GM18507 (cell line): ENCODE results near the gene SWSAP1.
"Not testable (repeated sequence)": the region's sequence is repeated elsewhere in the genome, so short reads cannot be mapped to it uniquely, and the experiment has no call there.

Experiments
- DNase-seq: peaks from one replicate; pipeline ENCODE4 v3.0.0; 2011; ENCODE audit warnings: low read depth; ENCODE audit not compliant: insufficient read length; ENCODE audit errors: extremely low spot score
- FAIRE-seq: peaks from 2 replicates; lab custom pipeline; 2011; peaks lifted over from hg19 to GRCh38; lab: Jason Lieb, UNC

Gene SWSAP1, protein sequence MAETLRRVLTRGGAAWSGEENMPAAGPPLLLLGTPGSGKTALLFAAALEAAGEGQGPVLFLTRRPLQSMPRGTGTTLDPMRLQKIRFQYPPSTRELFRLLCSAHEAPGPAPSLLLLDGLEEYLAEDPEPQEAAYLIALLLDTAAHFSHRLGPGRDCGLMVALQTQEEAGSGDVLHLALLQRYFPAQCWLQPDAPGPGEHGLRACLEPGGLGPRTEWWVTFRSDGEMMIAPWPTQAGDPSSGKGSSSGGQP

DNA sequence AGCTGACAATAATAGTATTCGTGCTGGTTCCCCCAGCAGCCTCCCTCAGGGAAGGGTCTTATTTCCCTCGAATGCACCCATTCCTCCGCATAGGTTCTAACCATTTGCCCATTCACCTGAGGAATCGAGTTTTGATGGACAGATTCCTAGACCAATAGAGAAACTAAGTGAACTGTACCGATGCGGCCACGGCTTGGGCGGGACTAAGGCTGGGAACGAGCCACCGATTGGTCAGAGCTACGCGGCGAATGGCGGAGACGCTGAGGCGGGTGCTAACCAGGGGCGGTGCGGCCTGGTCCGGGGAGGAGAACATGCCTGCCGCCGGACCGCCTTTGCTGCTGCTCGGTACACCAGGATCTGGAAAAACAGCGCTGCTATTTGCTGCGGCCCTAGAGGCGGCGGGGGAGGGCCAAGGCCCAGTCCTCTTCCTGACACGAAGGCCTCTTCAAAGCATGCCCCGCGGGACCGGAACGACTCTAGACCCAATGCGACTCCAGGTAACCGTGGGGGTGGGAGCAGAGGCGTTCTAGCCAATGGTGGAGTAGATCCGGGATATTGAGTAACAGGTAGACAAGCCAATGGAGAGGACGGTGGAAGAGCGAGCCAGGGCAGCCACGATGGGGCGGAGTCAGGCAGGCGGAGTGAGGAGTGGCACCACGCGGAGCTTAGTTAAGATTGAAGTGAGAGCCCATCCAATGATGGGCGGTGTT, at the start of gene SWSAP1:
Gene SWSAP1, plus strand, starts transcription at position 234 of the 710 bp plus-strand sequence. Its CDS starts 15 bp downstream, at position 249.
- FAIRE-seq (peak; percentile 99), DNase-seq (peak; percentile 92)

DNA sequence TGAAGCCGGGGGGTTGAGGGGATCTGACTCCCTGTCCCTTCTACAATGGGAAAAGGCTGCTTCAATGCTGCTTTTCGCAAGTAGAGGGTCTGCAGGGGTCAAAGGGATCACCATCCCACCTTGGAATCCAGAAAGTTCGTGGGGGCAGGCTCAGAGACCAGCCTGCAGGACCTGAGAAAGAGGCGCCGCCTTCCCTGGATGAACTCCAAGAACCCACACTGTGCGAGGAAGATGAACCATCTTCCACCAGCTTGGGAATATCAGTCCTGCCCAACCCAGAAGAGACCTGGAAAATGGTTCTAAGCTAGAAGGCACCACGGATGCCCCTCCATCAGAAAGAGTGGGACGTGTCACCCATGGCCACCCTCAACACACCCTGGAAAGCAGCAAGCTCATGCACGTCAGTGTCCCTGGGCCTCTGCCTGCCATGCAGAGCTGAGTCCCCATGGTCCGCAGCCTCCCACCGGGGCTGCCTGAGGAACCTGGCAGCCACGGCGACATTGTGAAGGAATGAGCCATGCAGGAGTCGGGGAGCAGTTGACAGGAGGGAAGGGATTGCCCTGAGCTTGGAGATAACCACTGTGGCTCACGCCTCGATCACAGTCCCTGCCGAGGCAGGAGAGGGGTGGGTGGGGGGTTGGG, 49.6 kb upstream of the SWSAP1 start:
- DNase-seq (no peak), FAIRE-seq (no peak)

DNA sequence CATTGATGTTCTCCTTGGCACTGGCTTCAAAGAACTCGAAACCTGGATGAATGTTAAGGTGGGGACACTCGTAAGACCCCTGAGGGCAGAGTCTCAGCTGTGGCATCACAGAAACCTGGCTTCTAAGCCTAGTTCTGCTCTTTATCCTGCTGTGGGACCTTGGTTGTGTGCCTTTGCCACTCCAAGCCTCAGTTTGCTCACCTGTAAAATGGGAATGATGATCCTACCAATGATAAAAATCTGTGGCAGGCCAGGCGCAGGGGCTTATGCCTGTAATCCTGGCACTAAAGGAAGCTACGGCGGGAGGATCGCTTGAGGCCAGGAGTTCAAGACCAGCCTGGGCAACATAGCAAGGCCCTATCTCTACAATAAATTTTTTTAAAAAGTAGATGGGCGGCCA, 48.9 kb upstream of the SWSAP1 start:
- FAIRE-seq (no peak), DNase-seq (no peak)

DNA sequence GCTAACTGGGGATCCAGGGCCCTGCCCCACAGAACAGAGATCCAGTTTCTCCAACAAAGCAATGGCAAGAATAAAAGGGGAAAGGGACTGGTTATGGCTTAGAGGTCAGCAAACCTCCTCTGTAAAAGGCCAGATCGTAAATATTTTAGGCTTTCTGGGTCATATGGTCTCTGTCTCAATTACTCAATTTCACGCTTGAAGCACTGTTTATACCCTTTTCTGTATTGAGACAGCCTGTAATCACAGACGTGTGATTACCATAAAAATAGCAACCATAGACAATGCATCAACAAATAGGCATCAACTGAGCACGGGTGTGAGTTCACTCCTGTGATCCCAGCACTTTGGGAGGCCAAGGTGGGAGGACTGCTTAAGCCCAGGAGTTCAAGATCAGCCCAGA, 44.3 kb upstream of the SWSAP1 start:
- FAIRE-seq (no peak), DNase-seq (no peak)

DNA sequence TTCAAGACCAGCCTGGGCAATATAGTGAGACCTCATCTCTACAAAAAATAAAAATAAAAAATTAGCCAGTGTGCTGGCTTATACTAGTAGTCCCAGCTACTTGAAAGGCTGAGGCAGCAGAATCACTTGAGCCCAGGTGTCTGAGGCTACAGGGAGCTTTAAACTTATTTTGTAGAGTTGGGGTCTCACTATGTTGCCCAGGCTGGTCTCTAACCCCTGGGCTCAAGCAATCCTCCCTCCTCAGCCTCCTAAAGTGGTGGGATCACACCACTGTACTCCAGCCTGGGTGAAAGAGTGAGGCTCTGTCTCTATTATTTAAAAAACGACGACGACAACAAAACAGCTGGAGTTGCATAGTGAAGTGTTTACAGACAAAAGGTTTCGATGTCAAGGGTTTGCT, 43.0 kb upstream of the SWSAP1 start:
- FAIRE-seq (no peak), DNase-seq (no peak)

DNA sequence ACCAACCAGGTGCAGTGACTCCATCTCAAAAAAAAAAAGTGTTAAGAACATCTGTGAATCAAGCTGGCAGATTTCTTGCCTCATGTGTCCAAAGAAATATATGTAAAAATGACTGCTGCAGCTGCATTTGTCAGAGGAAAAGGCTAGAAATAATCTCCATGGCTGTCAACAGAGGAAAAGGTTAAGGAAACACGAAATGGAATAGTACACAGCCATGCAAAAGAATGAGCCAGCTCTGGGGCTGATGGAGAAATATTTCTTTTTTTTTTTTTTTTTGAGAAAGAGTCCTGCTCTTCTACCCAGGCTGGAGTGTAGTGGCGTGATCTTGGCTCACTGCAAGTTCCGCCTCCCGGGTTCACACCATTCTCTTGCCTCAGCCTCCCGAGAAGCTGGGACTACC, 41.6 kb upstream of the SWSAP1 start:
- no peak for FAIRE-seq
- DNase-seq = no peak

DNA sequence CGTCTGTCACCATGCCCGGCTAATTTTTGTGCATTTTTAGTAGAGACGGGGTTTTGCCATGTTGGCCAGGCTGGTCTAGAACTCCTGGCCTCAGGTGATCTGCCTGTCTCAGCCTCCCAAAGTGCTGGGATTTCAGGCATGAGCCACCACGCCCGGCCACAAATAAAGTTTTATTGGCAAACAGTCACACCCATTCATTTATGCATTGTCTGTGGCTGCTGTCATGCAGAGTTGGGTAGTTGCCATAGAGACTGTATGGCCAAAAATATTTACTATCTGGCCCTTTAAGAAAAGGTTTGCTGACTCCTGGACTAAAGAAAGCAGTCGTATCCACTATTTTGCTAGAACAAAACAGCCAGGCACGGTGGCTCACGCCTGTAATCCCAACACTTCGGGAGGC, 40.6 kb upstream of the SWSAP1 start:
- not testable (repeated sequence) for DNase-seq, FAIRE-seq

DNA sequence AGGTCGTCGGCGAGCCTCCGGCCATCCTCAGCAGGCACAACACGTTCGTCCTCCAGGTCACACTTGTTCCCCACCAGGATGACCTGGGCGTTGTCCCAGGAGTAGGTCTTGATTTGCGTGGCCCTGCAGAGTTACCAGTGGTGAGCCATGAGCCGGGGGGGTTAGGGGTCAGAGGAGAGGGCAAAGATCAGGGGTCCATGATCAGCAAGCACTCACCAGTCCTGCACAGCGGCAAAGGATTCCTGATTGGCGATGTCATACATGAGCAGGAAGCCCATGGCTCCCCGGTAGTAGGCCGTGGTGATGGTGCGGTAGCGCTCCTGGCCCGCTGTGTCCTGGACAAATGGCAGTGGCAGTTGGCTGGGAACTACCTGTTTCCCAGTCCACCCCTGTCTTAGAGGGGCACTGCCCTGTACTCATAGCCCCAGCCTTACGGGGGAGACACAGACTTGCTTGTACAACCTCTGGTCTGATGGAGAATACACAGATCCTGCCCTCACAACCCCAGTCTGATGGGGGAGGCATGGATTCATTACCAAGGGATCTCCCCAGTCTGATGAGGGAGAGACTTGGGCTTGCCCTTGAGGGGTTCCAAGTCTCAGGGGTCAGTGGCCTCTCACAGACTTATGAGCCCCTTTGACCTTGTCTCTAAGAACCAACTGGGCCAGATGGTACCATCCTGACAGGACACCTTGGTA, 38.9 kb upstream of the SWSAP1 start:
- DNase-seq = no peak
- no peak for FAIRE-seq

DNA sequence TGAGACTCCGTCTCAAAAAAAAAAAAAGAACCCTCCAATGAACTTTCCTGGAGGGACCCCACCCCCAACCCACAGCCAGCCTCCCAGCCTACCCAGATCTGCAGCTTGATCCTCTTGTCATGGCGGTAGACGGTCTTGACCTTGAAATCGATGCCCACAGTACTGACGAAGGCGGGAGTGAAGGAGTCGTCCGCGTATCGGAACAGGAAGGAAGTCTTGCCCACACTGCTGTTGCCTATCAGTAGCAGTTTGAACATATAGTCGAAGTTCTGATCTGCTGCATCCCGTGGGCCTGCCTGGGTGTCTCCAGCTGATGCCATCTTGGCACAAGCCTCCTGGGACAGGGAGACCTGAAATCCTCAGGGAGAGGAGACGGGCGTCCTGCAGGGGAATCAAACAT, 37.4 kb upstream of the SWSAP1 start:
- FAIRE-seq = no peak
- no peak for DNase-seq

DNA sequence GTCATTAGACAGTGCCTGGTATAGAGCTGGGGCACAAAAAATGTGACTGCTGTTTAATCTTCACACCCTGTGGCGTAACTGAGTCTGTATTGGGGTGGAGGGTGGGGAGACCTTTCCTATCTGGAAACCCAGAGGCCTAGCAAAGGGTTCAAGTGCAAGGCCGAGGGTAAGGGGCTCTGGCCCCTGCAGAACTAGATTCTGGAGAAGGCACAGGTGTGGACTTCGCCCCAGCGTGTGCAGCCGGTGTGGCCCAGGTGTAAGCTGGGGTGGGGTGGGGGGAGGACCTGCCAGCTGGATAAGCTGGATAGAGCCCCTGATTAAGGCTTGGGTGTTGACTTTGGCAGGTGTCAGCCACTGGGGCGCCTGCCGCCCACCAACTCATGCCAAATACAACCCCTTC, 36.3 kb upstream of the SWSAP1 start:
- FAIRE-seq = no peak
- no peak for DNase-seq

DNA sequence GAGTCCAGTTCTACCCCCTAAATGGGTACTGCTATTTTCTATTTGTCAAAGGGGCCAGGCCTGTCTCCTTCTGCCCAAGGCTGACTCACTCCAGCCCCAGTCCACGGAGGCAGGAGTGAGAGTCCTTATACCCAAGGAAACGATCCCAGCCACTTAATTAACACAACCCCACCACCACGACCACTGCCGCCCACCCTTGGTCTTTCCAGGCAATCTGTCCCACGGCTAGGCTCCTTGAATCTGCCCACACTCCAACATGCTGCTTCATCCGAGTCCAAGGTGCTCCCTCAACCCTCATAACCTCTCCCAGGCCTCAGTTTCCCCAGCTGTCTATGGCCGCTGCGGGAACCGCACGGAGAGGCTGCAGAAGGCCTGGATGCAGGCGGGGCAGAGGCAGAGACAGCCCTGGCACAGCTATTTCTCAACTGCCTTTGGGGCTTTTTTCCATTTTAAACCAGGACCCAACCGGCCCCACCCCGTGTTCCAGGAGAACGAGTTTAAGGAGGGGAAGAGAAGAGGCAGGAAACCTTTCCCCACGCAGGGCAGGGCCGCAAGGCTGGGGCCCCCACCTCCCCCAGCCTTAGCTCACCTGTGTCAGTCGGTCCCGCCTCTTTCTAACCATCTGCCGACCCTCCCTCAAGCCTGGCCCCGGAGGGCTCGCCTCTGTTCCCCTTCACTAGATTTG, 35.8 kb upstream of the SWSAP1 start:
- DNase-seq = no peak
- FAIRE-seq = no peak

DNA sequence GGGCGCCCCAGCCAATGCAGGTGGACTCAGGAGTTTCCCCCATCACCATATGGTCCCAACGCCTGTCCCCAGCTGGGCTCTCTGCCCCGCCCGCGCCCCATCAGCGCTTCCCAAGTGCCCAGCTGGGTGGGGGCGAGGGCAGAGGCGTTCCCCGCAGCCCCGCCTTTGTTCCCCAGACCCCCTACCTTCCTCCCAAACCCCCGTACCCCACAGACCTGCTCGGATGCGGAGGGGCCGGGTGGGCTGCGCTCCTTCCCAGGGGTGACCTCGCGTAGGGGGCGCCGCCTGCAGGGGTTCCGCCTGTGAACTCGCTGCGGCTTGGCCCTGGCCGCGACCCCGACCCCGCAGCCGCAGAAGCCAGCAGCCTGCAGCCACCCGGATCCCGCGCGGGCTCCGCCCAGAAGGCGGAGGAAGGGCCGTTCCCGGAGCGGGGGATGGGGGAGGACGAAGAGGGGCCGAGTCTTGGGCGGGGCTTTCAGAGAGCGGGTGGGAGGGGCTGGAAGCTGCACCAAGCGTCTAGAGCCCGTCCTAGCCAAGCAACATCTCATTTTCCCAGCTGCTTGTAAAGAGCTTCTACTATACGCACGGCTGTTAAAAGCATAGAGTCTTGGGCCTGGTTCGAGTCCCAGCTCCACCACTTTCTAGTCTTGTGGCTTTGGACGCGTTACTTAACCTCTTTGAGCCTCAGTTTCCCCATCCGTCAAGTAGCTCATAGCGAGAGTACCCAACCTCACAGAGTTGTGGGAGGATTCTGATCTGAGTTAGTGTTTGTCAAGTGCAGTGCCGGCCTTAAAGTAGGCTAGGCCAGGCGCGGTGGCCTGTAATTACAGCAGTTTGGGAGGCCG, 35.0 kb upstream of the SWSAP1 start, which contains the start of gene RAB3D:
Gene RAB3D, minus strand, starts transcription at position 404 of the 845 bp plus-strand sequence. CDS start 2,258 bp downstream, outside the sequence.
- DNase-seq = peak; percentile 85
- peak; percentile 86 for FAIRE-seq

DNA sequence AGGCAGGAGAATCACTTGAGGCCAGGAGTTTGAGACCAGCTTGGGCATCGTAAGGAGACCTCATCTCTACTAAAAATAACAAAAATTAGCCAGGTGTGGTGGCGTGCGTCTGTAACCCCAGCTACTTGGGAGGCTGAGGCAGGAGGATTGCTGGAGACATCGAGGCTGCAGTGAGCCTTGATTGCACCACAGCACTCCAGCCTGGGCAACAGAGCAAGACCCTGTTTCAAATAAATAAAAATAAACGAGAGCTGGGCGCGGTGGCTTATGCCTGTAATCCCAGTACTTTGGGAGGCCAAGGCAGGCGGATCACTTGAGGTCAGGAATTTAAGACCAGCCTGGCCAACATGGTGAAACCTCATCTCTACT, 34.4 kb upstream of the SWSAP1 start:
- not testable (repeated sequence) for FAIRE-seq, DNase-seq

DNA sequence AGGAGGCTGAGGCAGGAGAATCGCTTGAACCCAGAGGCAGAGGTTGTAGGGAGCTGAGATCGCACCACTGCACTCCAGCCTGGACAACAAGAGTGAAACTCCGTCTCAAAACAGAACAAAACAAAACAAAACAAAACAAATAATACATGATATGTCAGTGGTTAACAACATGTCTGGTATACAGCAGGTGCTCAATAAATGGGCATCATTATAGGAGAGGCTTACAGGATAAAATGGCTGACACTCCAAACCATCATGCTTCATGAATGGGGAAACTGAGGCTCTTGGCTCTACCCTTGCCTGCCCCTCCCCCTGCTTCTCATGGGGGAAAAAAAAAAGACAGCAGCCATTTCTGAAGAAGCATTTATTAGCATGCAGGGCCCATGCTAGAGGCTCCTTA, 32.0 kb upstream of the SWSAP1 start:
- no peak for FAIRE-seq

DNA sequence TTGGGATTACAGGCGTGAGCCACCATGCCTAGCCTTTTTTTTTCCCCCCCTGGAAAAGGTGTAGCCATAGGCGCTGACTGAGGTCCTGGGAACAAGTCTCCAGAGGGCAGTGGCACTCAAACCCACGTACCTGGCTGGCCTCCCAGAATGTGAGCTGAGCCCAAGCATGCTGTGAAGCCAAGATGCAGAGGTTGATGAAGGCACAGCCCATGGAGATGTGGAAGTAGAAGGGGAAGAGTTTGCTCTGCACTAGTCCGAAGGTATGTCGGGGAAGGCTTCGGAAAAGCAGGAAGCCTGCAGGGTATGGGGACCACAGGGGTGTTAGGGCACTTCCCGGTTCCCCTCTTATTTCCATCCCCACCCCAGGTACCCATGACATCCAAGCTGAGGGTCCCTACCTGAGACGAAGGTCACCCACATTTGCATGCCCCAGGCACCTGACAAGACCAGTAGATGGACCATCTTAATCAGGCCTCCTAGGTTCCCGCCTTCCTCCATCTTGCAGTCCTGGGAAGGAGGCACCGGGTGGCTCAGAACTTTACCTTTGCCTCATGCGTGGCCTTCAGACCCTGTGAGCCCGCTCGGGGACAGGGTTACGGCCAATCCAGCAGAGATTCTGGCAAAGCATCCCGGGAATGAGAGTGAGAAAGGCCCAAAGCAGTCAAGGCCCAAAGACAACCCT, 29.2 kb upstream of the SWSAP1 start:
- DNase-seq (no peak), FAIRE-seq (no peak)

More for the DNA sequence above, 32.0 kb upstream of the SWSAP1 start:
- DNase-seq = no peak

DNA sequence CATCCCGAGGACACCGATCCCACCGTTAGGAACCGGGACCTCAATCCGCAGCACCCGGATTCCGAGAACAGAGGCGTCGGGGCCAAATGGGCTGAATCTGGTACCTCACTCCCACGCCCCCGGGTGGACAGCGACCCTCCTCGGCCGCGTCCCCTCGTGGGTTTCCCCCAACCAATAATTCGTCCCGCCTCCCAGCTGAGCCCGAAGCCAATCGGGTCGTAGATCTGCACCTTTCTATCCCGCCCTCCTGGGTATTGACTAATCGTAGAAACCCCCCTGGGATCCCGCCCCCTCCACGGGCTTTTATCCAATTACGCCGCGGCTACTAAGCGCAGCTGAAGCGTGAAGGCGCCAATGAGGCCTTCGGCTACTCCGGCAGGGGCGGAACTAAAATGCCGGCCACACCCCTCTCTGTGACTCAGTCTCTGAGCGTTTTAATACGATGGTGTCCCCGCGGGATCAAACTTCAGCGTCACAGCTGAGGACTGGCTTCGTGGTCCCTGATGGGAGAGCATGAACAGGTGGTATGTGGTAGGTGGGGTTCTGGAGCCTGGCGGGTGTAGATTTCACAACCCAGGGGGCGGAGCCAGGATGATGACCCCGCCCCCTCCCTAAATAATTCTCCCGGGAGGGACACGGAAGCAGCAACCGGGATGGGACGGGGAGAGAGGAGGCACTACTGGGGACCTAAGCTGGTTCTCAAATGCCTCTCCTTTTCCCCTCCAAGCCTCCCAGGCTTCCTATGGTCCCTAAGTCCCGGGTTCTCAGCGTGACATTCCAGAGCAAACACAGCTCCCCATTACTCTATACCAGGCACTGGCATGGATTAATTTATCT, 28.1 kb upstream of the SWSAP1 start, which contains the start of the genes CCDC159 and TMEM205:
Gene CCDC159, plus strand, starts transcription at position 416 of the 837 bp plus-strand sequence. Its CDS starts 88 bp downstream, at position 504.
Gene TMEM205, minus strand, starts transcription at position 165 of the 837 bp plus-strand sequence. CDS start 649 bp downstream, outside the sequence.
- peak; percentile 99 for FAIRE-seq
- DNase-seq = peak; percentile 94

DNA sequence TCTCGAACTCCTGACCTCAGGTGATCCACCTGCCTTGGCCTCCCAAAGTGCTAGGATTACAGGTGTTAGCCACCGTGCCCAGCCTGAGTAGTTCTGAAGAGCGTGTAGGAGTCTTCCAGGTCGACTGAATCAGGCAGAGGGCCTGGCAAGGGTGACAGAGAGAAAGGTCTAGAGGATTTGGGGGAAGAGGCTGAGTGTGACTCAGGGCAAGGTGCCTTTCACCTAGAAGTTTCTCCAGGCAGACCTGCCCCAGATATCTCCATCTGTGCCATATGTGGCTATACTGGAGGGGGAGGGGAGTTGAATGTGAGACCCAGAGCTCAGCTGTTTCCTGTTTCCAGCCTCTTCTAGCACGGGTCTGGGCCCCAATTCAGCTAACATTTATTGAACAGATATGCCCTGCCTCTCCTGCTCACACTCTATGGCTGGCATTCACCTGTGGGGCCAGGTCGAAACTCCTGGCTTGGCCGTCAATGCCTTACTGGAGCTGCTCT, 26.9 kb upstream of the SWSAP1 start:
- DNase-seq = no peak
- FAIRE-seq = no peak
